Fibroblast of the conjunctiva (primary cell): ENCODE measurements around the gene TBL1X.

Experiments
- DNase-seq: peaks from one replicate; pipeline ENCODE4 v3.0.0-alpha.2; 2010; ENCODE audit warnings: low read depth

TBL1X gene

GRCh38 chrX:9628779-9629493 lies 164.1 kb downstream of the TBL1X start:
- DNase-seq = no peak

GRCh38 chrX:9634551-9634950 lies 169.7 kb downstream of the TBL1X start:
- no peak for DNase-seq

GRCh38 chrX:9635368-9635767 lies 170.5 kb downstream of the TBL1X start:
- DNase-seq = no peak

GRCh38 chrX:9635803-9636202 lies 170.9 kb downstream of the TBL1X start:
- no peak for DNase-seq

- DNase-seq = no peak
Observed at GRCh38 chrX:9638871-9639270, 174.0 kb downstream of the TBL1X start.

- DNase-seq = no peak
Observed at GRCh38 chrX:9642270-9642995, 177.6 kb downstream of the TBL1X start.

- DNase-seq = no peak
Observed at GRCh38 chrX:9643807-9644206, 178.9 kb downstream of the TBL1X start.

GRCh38 chrX:9644335-9644734 lies 179.5 kb downstream of the TBL1X start:
- no peak for DNase-seq

GRCh38 chrX:9646471-9647224 lies 181.8 kb downstream of the TBL1X start:
- DNase-seq = no peak

GRCh38 chrX:9647431-9647830 lies 182.6 kb downstream of the TBL1X start:
- DNase-seq = no peak

- DNase-seq = no peak
Observed at GRCh38 chrX:9650091-9650490, 185.2 kb downstream of the TBL1X start.

GRCh38 chrX:9651737-9652136 lies 186.9 kb downstream of the TBL1X start:
- no peak for DNase-seq

- no peak for DNase-seq
Observed at GRCh38 chrX:9654929-9655328, 190.1 kb downstream of the TBL1X start.

- no peak for DNase-seq
Observed at GRCh38 chrX:9656277-9656676, 191.4 kb downstream of the TBL1X start.

GRCh38 chrX:9656871-9657270 lies 192.0 kb downstream of the TBL1X start:
- DNase-seq = no peak

GRCh38 chrX:9657590-9658256 lies 192.9 kb downstream of the TBL1X start:
- DNase-seq = no peak

GRCh38 chrX:9658409-9658808 lies 193.6 kb downstream of the TBL1X start:
- no peak for DNase-seq

GRCh38 chrX:9659571-9660195 lies 194.8 kb downstream of the TBL1X start:
- DNase-seq = no peak

- DNase-seq = no peak
Observed at GRCh38 chrX:9662148-9662547, 197.3 kb downstream of the TBL1X start.

GRCh38 chrX:9663216-9663615 lies 198.4 kb downstream of the TBL1X start:
- DNase-seq = no peak

GRCh38 chrX:9664224-9664623 lies 199.4 kb downstream of the TBL1X start:
- DNase-seq = no peak

- no peak for DNase-seq
Observed at GRCh38 chrX:9665113-9665512, 200.3 kb downstream of the TBL1X start.
